HCT116 (cell line): ENCODE data around the gene CREG2. TPM values are rescaled to one million over a fixed set of nuclear protein-coding genes. Genes with fewer than 3 reads are reported as not detected.

Experiments
- ATAC-seq: fragments of 200-7000 bp; cut with Tn5 transposase; 2 replicates; pipeline ENCODE4 v1.9.1; 2020; ENCODE audit warnings: mild to moderate bottlenecking, moderate library complexity
- BruUV-seq: library from RNA; stranded (reverse); fragments of 400-500 nt; replicated peaks from 2 replicates; lab custom pipeline; 2021; lab: Mats Ljungman, UMichigan
- CTCF ChIA-PET: fragments of 300-600 bp; sonication (Branson Sonifier 250); formaldehyde crosslinking; loops from one replicate; lab custom pipeline; 2021; ENCODE audit warnings: antibody characterized with exemption; lab: Charles Lee
- POLR2A ChIA-PET: fragments of 300-600, 350-600 bp; sonication (Branson Sonifier 250); formaldehyde crosslinking; loops from one replicate; lab custom pipeline; 2021; ENCODE audit warnings: antibody characterized with exemption; lab: Charles Lee
- RAD21 ChIA-PET, 2 experiments: fragments of 300-600 bp; sonication (Branson Sonifier 250); formaldehyde crosslinking; loops; one replicate each; lab custom pipeline; 2023; ENCODE audit warnings: low total read pairs in 2 of 2; ENCODE audit not compliant: uncharacterized antibody in 2 of 2, unreplicated experiment in 2 of 2, low non-redundant PET in 1 of 2; lab: Charles Lee
- DNase-seq: peaks from one replicate; pipeline ENCODE4 v3.0.0-alpha.2; 2010; ENCODE audit warnings: low read depth, low spot score
- H2AFZ ChIP-seq: fragments of 200-600 bp; shearing (Covaris generic), sonication (generic); 2 replicates; pipeline ENCODE4 v1.6.1; 2017; ENCODE audit warnings: low read depth, mixed run types, mixed read lengths, antibody characterized with exemption, low read length; ENCODE audit not compliant: poor library complexity, severe bottlenecking
- H3K27ac ChIP-seq: 2 replicates; pipeline ENCODE4 v1.5.1; 2012; ENCODE audit warnings: low read depth, low read length
- H3K27me3 ChIP-seq: fragments of 200-600 bp; sonication (generic); 2 replicates; pipeline ENCODE4 v1.6.1; 2016; ENCODE audit warnings: mixed run types, low read length, mixed read lengths; ENCODE audit not compliant: insufficient read depth
- H3K36me3 ChIP-seq, 2 experiments: fragments of 200-500 bp in 1 of 2; fragments of 200-600 bp in 1 of 2; sonication (Bioruptor generic) in 1 of 2; sonication (generic) in 1 of 2; 2 replicates each; pipeline versions ENCODE4 v1.5.1 to v1.6.1; 2014 to 2016; ENCODE audit warnings: low read length in 2 of 2, inconsistent platforms in 1 of 2, mixed read lengths in 1 of 2, mixed run types in 1 of 2; ENCODE audit not compliant: insufficient read depth in 2 of 2, control insufficient read depth in 1 of 2
- H3K4me1 ChIP-seq, 2 experiments: fragments of 200-600 bp in 1 of 2; sonication (generic) in 1 of 2; 2 replicates each; pipeline versions ENCODE4 v1.5.1 to v1.6.1; 2012 to 2017; ENCODE audit warnings: low read length in 2 of 2, inconsistent platforms in 1 of 2, mild to moderate bottlenecking in 1 of 2, mixed read lengths in 1 of 2, mixed run types in 1 of 2, moderate library complexity in 1 of 2; ENCODE audit not compliant: insufficient read depth in 2 of 2, control insufficient read depth in 1 of 2
- H3K4me2 ChIP-seq: fragments of 200-600 bp; sonication (generic); 2 replicates; pipeline ENCODE4 v1.6.1; 2017; ENCODE audit warnings: mixed run types, low read length, mixed read lengths
- H3K4me3 ChIP-seq, 2 experiments: fragments of 200-600 bp in 1 of 2; sonication (generic) in 1 of 2; replicated peaks in 1 of 2; 2 replicates each; pipeline ENCODE4 v1.5.1; 2011 to 2016; ENCODE audit warnings: low read length in 2 of 2, control low read depth in 1 of 2, low read depth in 1 of 2, mild to moderate bottlenecking in 1 of 2, mixed read lengths in 1 of 2, mixed run types in 1 of 2
- H3K79me2 ChIP-seq: fragments of 200-600 bp; sonication (generic); 2 replicates; pipeline ENCODE4 v1.6.1; 2017; ENCODE audit warnings: mild to moderate bottlenecking, mixed run types, low read length, moderate library complexity, mixed read lengths; ENCODE audit not compliant: insufficient read depth
- H3K9ac ChIP-seq: fragments of 200-600 bp; sonication (generic); 2 replicates; pipeline ENCODE4 v1.6.1; 2016; ENCODE audit warnings: low read length, mixed read lengths
- H3K9me2 ChIP-seq: fragments of 200-600 bp; sonication (generic), shearing (Covaris generic); 2 replicates; pipeline ENCODE4 v1.6.1; 2017; ENCODE audit warnings: mixed run types, mild to moderate bottlenecking, moderate library complexity; ENCODE audit not compliant: insufficient read depth
- H3K9me3 ChIP-seq, 2 experiments: fragments of 200-500 bp in 1 of 2; fragments of 200-600 bp in 1 of 2; sonication (Bioruptor generic) in 1 of 2; sonication (generic) in 1 of 2; 2 replicates each; pipeline ENCODE4 v1.6.1; 2014 to 2017; ENCODE audit warnings: low read length in 2 of 2, mixed read lengths in 2 of 2, inconsistent platforms in 1 of 2, low read depth in 1 of 2, mild to moderate bottlenecking in 1 of 2, mixed run types in 1 of 2, moderate library complexity in 1 of 2; ENCODE audit not compliant: control insufficient read depth in 1 of 2, insufficient read depth in 1 of 2
- H4K20me1 ChIP-seq: fragments of 200-600 bp; sonication (generic), shearing (Covaris generic); 2 replicates; pipeline ENCODE4 v1.6.1; 2017; ENCODE audit warnings: mixed run types, mild to moderate bottlenecking, moderate library complexity; ENCODE audit not compliant: insufficient read depth
- CEBPB ChIP-seq: IDR thresholded peaks from 2 replicates; pipeline ENCODE4 v1.6.1; 2012; ENCODE audit warnings: low read depth
- ELF1 ChIP-seq: IDR thresholded peaks from 2 replicates; pipeline ENCODE4 v1.6.1; 2012; ENCODE audit warnings: low read depth, borderline replicate concordance
- EZH2 ChIP-seq: fragments of 200-600 bp; sonication (generic); IDR thresholded peaks from 2 replicates; pipeline ENCODE4 v1.6.1; 2017; ENCODE audit warnings: antibody characterized with exemption, mixed run types
- EZH2phosphoT487 ChIP-seq: fragments of 200-600 bp; IDR thresholded peaks from 2 replicates; pipeline ENCODE4 v1.6.1; 2018; ENCODE audit warnings: antibody characterized with exemption, borderline replicate concordance
- POLR2A ChIP-seq: IDR thresholded peaks from 2 replicates; pipeline ENCODE4 v1.7.0; 2011; ENCODE audit warnings: borderline replicate concordance; ENCODE audit not compliant: insufficient read depth, insufficient read length; ENCODE audit errors: extremely low read depth
- POLR2AphosphoS5 ChIP-seq: IDR thresholded peaks from 2 replicates; pipeline ENCODE4 v1.6.1; 2011; ENCODE audit warnings: mild to moderate bottlenecking, low read depth, low read length, moderate library complexity
- SP1 ChIP-seq: IDR thresholded peaks from 2 replicates; pipeline ENCODE4 v1.6.1; 2012; ENCODE audit warnings: low read depth
- SRF ChIP-seq: IDR thresholded peaks from 2 replicates; pipeline ENCODE4 v1.6.1; 2012; ENCODE audit warnings: low read depth
- YY1 ChIP-seq: IDR thresholded peaks from 2 replicates; pipeline ENCODE4 v1.6.1; 2011; ENCODE audit warnings: low read length, low read depth, moderate library complexity, mild to moderate bottlenecking; ENCODE audit not compliant: insufficient replicate concordance; ENCODE audit errors: extremely low read depth
- ZNF274 ChIP-seq: fragments of 200-500 bp; sonication (Bioruptor generic); IDR thresholded peaks from 2 replicates; pipeline ENCODE4 v1.6.1; 2014; ENCODE audit warnings: mild to moderate bottlenecking, low read depth, low read length, inconsistent platforms
- intact Hi-C: fragments of 100-400 bp; cut with micrococcal nuclease; formaldehyde crosslinking; loops from 2 replicates; pipeline ENCODE4 v1.10.0; 2022
- total RNA-seq: library from RNA; stranded (reverse); gene quantifications from one replicate; pipeline ENCODE4 v1.2.1, GENCODE V29; 2021; ENCODE audit not compliant: unreplicated experiment
- TF ChIP-seq, protein P1 (sequence below): IDR thresholded peaks from 2 replicates; pipeline ENCODE4 v1.6.1; 2012
- TF ChIP-seq, protein P2 (sequence below), 3 experiments: fragments of 200-600 bp in 1 of 3; sonication (generic) in 1 of 3; IDR thresholded peaks in 2 of 3; conservative IDR thresholded peaks in 1 of 3; 2 replicates each; pipeline ENCODE4 v1.5.1; 2012 to 2017; ENCODE audit warnings: low read depth in 2 of 3, low read length in 2 of 3, antibody characterized with exemption in 1 of 3, borderline replicate concordance in 1 of 3, control low read depth in 1 of 3, mild to moderate bottlenecking in 1 of 3, mixed read lengths in 1 of 3, mixed run types in 1 of 3, moderate library complexity in 1 of 3; ENCODE audit not compliant: insufficient read depth in 1 of 3
- TF ChIP-seq, protein P3 (sequence below): IDR thresholded peaks from 2 replicates; pipeline ENCODE4 v1.6.1; 2012; ENCODE audit warnings: low read depth

The CREG2 gene
- total RNA-seq, 1 experiment from 2014 or later: 0.12 TPM

DNA sequence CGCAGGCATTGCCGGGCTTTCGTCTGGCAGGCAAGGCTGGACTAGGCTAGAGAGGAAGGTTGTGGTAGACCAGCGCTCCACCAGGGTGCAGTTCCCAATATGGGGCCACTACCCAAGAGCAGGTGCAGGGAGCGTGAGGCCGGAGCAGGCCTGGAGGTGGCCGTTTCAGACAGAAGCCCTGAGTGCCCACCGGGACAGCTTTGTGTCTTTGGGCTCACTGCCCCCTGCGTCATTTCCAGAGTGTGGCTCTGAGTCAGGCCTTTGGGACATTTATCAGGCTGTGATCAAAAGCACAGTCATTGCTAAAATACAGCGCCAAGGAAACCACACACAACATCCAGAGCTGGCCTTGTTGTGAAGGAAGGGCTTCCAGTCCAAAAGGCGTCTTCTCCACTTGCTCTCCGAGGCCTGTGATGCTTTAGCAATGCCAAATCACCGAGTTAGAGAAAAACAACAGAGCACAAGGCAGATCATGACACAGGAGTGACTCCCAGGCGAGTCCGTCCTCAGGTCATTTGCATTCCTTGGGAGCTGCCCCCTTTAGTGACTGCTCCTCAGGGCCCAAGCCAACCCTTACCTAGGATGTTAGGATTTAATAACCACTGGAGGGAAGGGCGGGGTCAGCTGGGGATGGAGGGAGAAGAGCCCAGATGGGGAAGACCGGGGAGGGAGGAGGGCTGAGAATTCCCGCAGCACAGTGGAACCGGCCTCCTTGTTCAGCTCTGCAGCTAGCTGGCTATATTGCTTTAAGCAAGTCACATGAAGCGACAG lies 45.3 kb upstream of the CREG2 start:
- H3K4me1 ChIP-seq: no peaks in the 10 kb centered on the region
- H3K27me3 ChIP-seq: no peaks in the 10 kb centered on the region
- RAD21 ChIA-PET: no interaction called here
- no peaks in the 10 kb centered on the region for H3K36me3 ChIP-seq
- H3K9me2 ChIP-seq: no peaks in the 10 kb centered on the region
- no TSS peak for BruUV-seq
- H3K9me3 ChIP-seq: no peaks in the 10 kb centered on the region
- intact Hi-C loops: no loop called here
- no peak for TF ChIP-seq POLR2AphosphoS5
- no peak for TF ChIP-seq CEBPB
- no peak for TF ChIP-seq ELF1
- TF ChIP-seq, protein P1, sequence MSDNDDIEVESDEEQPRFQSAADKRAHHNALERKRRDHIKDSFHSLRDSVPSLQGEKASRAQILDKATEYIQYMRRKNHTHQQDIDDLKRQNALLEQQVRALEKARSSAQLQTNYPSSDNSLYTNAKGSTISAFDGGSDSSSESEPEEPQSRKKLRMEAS: no peak
- TF ChIP-seq, protein P2, sequence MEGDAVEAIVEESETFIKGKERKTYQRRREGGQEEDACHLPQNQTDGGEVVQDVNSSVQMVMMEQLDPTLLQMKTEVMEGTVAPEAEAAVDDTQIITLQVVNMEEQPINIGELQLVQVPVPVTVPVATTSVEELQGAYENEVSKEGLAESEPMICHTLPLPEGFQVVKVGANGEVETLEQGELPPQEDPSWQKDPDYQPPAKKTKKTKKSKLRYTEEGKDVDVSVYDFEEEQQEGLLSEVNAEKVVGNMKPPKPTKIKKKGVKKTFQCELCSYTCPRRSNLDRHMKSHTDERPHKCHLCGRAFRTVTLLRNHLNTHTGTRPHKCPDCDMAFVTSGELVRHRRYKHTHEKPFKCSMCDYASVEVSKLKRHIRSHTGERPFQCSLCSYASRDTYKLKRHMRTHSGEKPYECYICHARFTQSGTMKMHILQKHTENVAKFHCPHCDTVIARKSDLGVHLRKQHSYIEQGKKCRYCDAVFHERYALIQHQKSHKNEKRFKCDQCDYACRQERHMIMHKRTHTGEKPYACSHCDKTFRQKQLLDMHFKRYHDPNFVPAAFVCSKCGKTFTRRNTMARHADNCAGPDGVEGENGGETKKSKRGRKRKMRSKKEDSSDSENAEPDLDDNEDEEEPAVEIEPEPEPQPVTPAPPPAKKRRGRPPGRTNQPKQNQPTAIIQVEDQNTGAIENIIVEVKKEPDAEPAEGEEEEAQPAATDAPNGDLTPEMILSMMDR (IDR thresholded peaks at IDR 0.05 in 2 of 3, conservative IDR thresholded peaks at IDR 0.05 in 1 of 3; ENCODE audit: borderline replicate concordance in 1 of 3, insufficient read depth in 1 of 3, low read depth in 2 of 3, low read length in 2 of 3): no peak
- no peak for TF ChIP-seq EZH2
- TF ChIP-seq ZNF274: no peak
- TF ChIP-seq SP1: no peak
- no peak for TF ChIP-seq EZH2phosphoT487
- TF ChIP-seq YY1: no peak
- TF ChIP-seq, protein P3, sequence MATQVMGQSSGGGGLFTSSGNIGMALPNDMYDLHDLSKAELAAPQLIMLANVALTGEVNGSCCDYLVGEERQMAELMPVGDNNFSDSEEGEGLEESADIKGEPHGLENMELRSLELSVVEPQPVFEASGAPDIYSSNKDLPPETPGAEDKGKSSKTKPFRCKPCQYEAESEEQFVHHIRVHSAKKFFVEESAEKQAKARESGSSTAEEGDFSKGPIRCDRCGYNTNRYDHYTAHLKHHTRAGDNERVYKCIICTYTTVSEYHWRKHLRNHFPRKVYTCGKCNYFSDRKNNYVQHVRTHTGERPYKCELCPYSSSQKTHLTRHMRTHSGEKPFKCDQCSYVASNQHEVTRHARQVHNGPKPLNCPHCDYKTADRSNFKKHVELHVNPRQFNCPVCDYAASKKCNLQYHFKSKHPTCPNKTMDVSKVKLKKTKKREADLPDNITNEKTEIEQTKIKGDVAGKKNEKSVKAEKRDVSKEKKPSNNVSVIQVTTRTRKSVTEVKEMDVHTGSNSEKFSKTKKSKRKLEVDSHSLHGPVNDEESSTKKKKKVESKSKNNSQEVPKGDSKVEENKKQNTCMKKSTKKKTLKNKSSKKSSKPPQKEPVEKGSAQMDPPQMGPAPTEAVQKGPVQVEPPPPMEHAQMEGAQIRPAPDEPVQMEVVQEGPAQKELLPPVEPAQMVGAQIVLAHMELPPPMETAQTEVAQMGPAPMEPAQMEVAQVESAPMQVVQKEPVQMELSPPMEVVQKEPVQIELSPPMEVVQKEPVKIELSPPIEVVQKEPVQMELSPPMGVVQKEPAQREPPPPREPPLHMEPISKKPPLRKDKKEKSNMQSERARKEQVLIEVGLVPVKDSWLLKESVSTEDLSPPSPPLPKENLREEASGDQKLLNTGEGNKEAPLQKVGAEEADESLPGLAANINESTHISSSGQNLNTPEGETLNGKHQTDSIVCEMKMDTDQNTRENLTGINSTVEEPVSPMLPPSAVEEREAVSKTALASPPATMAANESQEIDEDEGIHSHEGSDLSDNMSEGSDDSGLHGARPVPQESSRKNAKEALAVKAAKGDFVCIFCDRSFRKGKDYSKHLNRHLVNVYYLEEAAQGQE: no peak
- no peak for TF ChIP-seq POLR2A
- no peak for TF ChIP-seq SRF
- POLR2A ChIA-PET: no interaction called here
- no peak overlapping the region for H3K4me3 ChIP-seq
- H3K4me2 ChIP-seq: no peak overlapping the region
- CTCF ChIA-PET: no interaction called here
- no peak for DNase-seq
- no peak for ATAC-seq
- H3K79me2 ChIP-seq: no peaks in the 10 kb centered on the region
- H2AFZ ChIP-seq: no peak overlapping the region
- no peaks in the 10 kb centered on the region for H4K20me1 ChIP-seq
- H3K27ac ChIP-seq: no peak overlapping the region
- no peak overlapping the region for H3K9ac ChIP-seq
